WERI-Rb-1 (cell line): ENCODE results near the gene FGFR4.

ENCODE experiments used
- DNase-seq: peaks from one replicate; pipeline ENCODE4 v3.0.0-alpha.2; 2020
- H3K27ac ChIP-seq: fragments of 250-450 bp; sonication (Bioruptor Pico); 2 replicates; pipeline ENCODE4 v1.5.1; 2020; ENCODE audit warnings: mild to moderate bottlenecking, moderate library complexity
- H3K27me3 ChIP-seq: fragments of 250-450 bp; sonication (Bioruptor Pico); 2 replicates; pipeline ENCODE4 v1.5.1; 2021; ENCODE audit warnings: mild to moderate bottlenecking, low read depth, moderate library complexity; ENCODE audit not compliant: insufficient read depth, severe bottlenecking
- H3K36me3 ChIP-seq: fragments of 250-450 bp; sonication (Bioruptor Pico); 2 replicates; pipeline ENCODE4 v1.5.1; 2020; ENCODE audit warnings: mild to moderate bottlenecking, moderate library complexity
- H3K4me3 ChIP-seq: 2 replicates; pipeline ENCODE4 v1.5.1; 2011; ENCODE audit warnings: low read depth, mild to moderate bottlenecking, control low read depth, low read length
- H3K9me3 ChIP-seq: fragments of 250-450 bp; sonication (Bioruptor Pico); 2 replicates; pipeline ENCODE4 v1.5.1; 2021; ENCODE audit warnings: mild to moderate bottlenecking, moderate library complexity; ENCODE audit not compliant: severe bottlenecking
- CTCF ChIP-seq: IDR thresholded peaks from 2 replicates; pipeline ENCODE4 v1.5.1; 2011; ENCODE audit warnings: low read depth, mild to moderate bottlenecking, control low read depth, inconsistent platforms, low read length

FGFR4 gene

GRCh38 chr5:177142098-177142611 is 55.4 kb downstream of the FGFR4 start:
- no peak for DNase-seq
- no peaks in the 10 kb centered on the region for H3K9me3 ChIP-seq
- peaks cover 9% of the 10 kb centered on the region for H3K36me3 ChIP-seq
- no peak for TF ChIP-seq CTCF
- H3K27ac ChIP-seq = no peak overlapping the region
- no peak overlapping the region for H3K4me3 ChIP-seq
- H3K27me3 ChIP-seq = no peaks in the 10 kb centered on the region

GRCh38 chr5:177142778-177143177 is 56.1 kb downstream of the FGFR4 start:
- H3K9me3 ChIP-seq = no peaks in the 10 kb centered on the region
- DNase-seq = no peak
- peaks cover 3% of the 10 kb centered on the region for H3K36me3 ChIP-seq
- H3K27ac ChIP-seq = no peak overlapping the region
- H3K27me3 ChIP-seq = no peaks in the 10 kb centered on the region
- no peak for TF ChIP-seq CTCF
- H3K4me3 ChIP-seq = no peak overlapping the region

GRCh38 chr5:177146891-177147638 is 60.4 kb downstream of the FGFR4 start:
- TF ChIP-seq CTCF = no peak
- H3K4me3 ChIP-seq = no peak overlapping the region
- H3K27ac ChIP-seq = no peak overlapping the region
- H3K9me3 ChIP-seq = no peaks in the 10 kb centered on the region
- H3K36me3 ChIP-seq = peaks cover 5% of the 10 kb centered on the region; the same call in 1 of the 2 replicates
- no peaks in the 10 kb centered on the region for H3K27me3 ChIP-seq
- DNase-seq = no peak
